Erythroblast (primary cell): ENCODE results near the gene TIPIN.

Experiments used
- GATA1 ChIP-seq: IDR thresholded peaks from 2 replicates; pipeline ENCODE4 v1.6.1; 2011; ENCODE audit warnings: low read depth, mild to moderate bottlenecking, control low read depth, low read length, moderate library complexity
- POLR2A ChIP-seq: IDR thresholded peaks from 2 replicates; pipeline ENCODE4 v1.6.1; 2011; ENCODE audit warnings: mild to moderate bottlenecking, low read length

DNA sequence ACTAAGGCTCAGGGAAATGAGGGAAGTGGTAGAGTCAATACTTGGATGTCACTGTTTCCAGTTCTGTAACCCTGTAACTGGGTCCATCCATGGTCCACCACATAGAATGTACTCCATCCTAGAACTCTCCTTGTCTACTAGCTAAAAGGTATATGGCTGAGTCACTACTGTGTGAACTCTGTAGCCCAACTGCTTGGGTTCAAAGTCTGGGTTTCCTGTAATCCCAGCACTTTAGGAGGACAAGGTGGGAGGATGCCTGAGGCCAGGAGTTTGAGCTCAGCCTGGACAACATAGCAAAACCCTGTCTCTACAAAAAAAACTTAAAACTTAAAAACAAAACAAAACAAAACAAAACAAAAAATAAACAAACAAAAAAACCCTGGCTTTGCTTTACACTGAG lies 68.4 kb downstream of the TIPIN start:
- no peak for TF ChIP-seq POLR2A
- TF ChIP-seq GATA1: no peak
